ENCODE results near the gene ZP4.

DNA sequence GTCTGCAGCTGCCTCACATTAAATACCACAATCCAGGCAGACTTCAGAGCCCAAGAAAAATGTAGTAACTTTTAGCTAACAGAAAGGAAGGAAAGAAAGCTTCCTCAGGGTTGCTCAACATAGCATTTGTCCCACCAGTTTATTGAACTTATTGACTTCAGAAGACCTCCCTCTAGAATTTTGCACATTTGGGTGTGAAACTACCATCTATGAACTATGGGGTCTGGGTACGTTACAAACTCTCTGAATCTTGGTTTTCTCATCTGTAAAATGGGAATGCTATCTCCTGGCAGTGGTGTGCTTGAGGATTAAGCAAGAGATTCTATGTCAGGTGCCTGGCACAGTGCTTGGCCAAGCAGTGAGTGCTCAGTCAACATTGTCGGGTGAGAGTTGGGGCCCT is at the start of gene ZP4:
- TF ChIP-seq YY1 (IDR thresholded peaks at IDR 0.05; ENCODE audit: insufficient read depth, insufficient read length) (no peak), ZNF274 (IDR thresholded peaks at IDR 0.05; ENCODE audit: low read depth, low read length) (no peak), SUZ12 (IDR thresholded peaks at IDR 0.05; ENCODE audit: extremely low read depth, insufficient read depth, insufficient read length) (no peak)
